ENCODE results near the gene CD28.

CD28 gene

GRCh38 chr2:203741566-203741965, 35.1 kb downstream of the CD28 start:
- Histone ChIP-seq H3K27ac (ENCODE audit: low read length) (peak overlapping the region; percentile 100), H3K27me3 (ENCODE audit: insufficient read depth, low read length, poor library complexity) (no peaks in the 10 kb centered on the region), H3K79me2 (ENCODE audit: insufficient read depth, low read length) (no peaks in the 10 kb centered on the region), H3K36me3 (ENCODE audit: insufficient read depth, low read length) (no peaks in the 10 kb centered on the region), H3K9ac (ENCODE audit: low read depth, low read length) (peak overlapping the region; percentile 71), H2AFZ (ENCODE audit: low read depth, low read length) (peak overlapping the region; percentile 31), H4K20me1 (ENCODE audit: insufficient read depth, low read length) (no peaks in the 10 kb centered on the region), H3K4me1 (ENCODE audit: insufficient read depth, low read length) (peaks cover 49% of the 10 kb centered on the region), H3K4me3 (ENCODE audit: low read depth in 1 of 2, low read length in 2 of 2) (peak overlapping the region in 1 of 2 experiments; percentile 37; a peak in 2 of 4 replicates), H3K4me2 (ENCODE audit: insufficient read depth, low read length) (peak overlapping the region; percentile 59), H3K9me3 (ENCODE audit: insufficient read depth, low read length, severe bottlenecking) (peaks cover 7% of the 10 kb centered on the region)
- ATAC-seq (ENCODE audit: insufficient read depth, low read depth): peak; percentile 54
- peak; percentile 44 for DNase-seq
- no peak for TF ChIP-seq CTCF (IDR thresholded peaks at IDR 0.05; ENCODE audit: borderline replicate concordance, extremely low read depth, low read length, poor library complexity, severe bottlenecking)
- TF ChIP-seq EZH2 (IDR thresholded peaks at IDR 0.05; ENCODE audit: borderline replicate concordance, low read depth, low read length, severe bottlenecking): no peak

- H2AFZ ChIP-seq (ENCODE audit: low read depth, low read length): no peak overlapping the region
- no peak overlapping the region for H3K4me2 ChIP-seq (ENCODE audit: insufficient read depth, low read length)
- H3K27me3 ChIP-seq (ENCODE audit: insufficient read depth, low read length, poor library complexity): no peaks in the 10 kb centered on the region
- no peak for ATAC-seq (ENCODE audit: insufficient read depth, low read depth)
- no peaks in the 10 kb centered on the region for H3K79me2 ChIP-seq (ENCODE audit: insufficient read depth, low read length)
- H3K4me1 ChIP-seq (ENCODE audit: insufficient read depth, low read length): peaks cover 49% of the 10 kb centered on the region
- H3K9ac ChIP-seq (ENCODE audit: low read depth, low read length): no peak overlapping the region
- DNase-seq: no peak
- no peaks in the 10 kb centered on the region for H4K20me1 ChIP-seq (ENCODE audit: insufficient read depth, low read length)
- no peaks in the 10 kb centered on the region for H3K36me3 ChIP-seq (ENCODE audit: insufficient read depth, low read length)
- no peak overlapping the region for H3K4me3 ChIP-seq (ENCODE audit: low read depth in 1 of 2, low read length in 2 of 2)
- TF ChIP-seq EZH2 (IDR thresholded peaks at IDR 0.05; ENCODE audit: borderline replicate concordance, low read depth, low read length, severe bottlenecking): no peak
- TF ChIP-seq CTCF (IDR thresholded peaks at IDR 0.05; ENCODE audit: borderline replicate concordance, extremely low read depth, low read length, poor library complexity, severe bottlenecking): no peak
- H3K9me3 ChIP-seq (ENCODE audit: insufficient read depth, low read length, severe bottlenecking): peaks cover 7% of the 10 kb centered on the region
- H3K27ac ChIP-seq (ENCODE audit: low read length): peak overlapping the region; percentile 40
These were observed 37.1 kb downstream of the CD28 start for GRCh38 chr2:203743441-203743981.

- TF ChIP-seq EZH2 (IDR thresholded peaks at IDR 0.05; ENCODE audit: borderline replicate concordance, low read depth, low read length, severe bottlenecking): no peak
- TF ChIP-seq CTCF (IDR thresholded peaks at IDR 0.05; ENCODE audit: borderline replicate concordance, extremely low read depth, low read length, poor library complexity, severe bottlenecking): no peak
- ATAC-seq (ENCODE audit: insufficient read depth, low read depth) (no peak), DNase-seq (no peak)
- H2AFZ ChIP-seq (ENCODE audit: low read depth, low read length): no peak overlapping the region
- no peaks in the 10 kb centered on the region for H4K20me1 ChIP-seq (ENCODE audit: insufficient read depth, low read length)
- H3K36me3 ChIP-seq (ENCODE audit: insufficient read depth, low read length): no peaks in the 10 kb centered on the region
- peak overlapping the region; percentile 3; the same call in 1 of the 2 replicates for H3K27ac ChIP-seq (ENCODE audit: low read length)
- no peak overlapping the region for H3K4me2 ChIP-seq (ENCODE audit: insufficient read depth, low read length)
- no peak overlapping the region for H3K4me3 ChIP-seq (ENCODE audit: low read depth in 1 of 2, low read length in 2 of 2)
- peaks cover 44% of the 10 kb centered on the region for H3K4me1 ChIP-seq (ENCODE audit: insufficient read depth, low read length)
- H3K27me3 ChIP-seq (ENCODE audit: insufficient read depth, low read length, poor library complexity): no peaks in the 10 kb centered on the region
- H3K79me2 ChIP-seq (ENCODE audit: insufficient read depth, low read length): no peaks in the 10 kb centered on the region
- peaks cover 7% of the 10 kb centered on the region for H3K9me3 ChIP-seq (ENCODE audit: insufficient read depth, low read length, severe bottlenecking)
- no peak overlapping the region for H3K9ac ChIP-seq (ENCODE audit: low read depth, low read length)
These were observed 37.7 kb downstream of the CD28 start for GRCh38 chr2:203744091-203744490.

Measured in DND-41 (cell line).